Pons (tissue), 1 donor: Measurements from ENCODE around the gene PGA5.

Experiments
- DNase-seq: peaks from one replicate; pipeline ENCODE4 v3.0.0-alpha.2; 2016; ENCODE audit warnings: low spot score

The PGA5 gene

DNA sequence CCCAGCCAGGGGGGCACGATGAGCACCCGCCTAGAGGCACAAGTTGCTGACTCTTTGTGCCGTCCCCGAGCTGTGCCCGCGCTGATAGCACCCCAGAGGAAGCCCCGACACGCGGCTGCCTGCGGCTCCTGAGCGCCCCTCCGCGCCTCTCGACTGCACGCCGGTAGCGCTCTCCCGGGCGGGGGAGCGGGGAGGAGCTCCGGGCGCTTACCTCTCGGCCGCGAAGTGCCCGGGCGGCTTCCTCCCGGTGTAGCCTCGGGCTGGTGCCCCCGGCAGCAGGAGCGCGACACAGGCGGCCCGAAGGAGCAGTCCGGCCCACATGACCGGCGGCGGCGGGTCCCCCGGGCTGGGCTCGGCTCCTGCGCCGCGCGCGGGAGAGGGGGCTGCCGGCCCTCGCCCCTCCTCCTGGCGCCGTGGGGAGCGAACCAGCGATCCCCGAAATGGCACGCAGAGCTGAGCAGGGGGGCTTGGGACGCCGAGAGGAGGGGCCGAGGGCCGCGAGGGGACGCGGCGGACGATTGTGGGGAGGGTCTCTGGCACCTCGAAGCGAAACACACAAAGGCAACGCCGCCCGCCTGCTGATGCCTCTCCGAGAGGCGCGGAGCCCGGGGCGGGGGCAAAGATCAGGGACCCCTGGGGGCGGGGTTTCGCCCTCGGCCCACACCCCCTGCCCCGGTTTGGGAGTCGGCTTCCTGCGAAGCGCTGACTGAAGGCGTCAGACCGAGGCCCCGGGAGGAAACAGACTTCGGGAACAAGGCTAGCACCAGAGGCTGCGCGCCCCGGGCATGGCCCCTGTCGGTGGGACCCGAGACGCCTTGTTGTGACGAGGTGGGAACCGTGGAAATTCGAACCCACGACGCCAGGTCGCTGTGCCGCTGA, 54.0 kb downstream of the PGA5 start, which contains the start of gene VWCE:
Gene VWCE (minus strand): TSS at position 600 of the 879 bp plus-strand sequence. CDS start 279 bp downstream, at position 321.
- no peak for DNase-seq

- no peak for DNase-seq
Measured at GRCh38 chr11:61295596-61295926, 54.6 kb downstream of the PGA5 start.

DNA sequence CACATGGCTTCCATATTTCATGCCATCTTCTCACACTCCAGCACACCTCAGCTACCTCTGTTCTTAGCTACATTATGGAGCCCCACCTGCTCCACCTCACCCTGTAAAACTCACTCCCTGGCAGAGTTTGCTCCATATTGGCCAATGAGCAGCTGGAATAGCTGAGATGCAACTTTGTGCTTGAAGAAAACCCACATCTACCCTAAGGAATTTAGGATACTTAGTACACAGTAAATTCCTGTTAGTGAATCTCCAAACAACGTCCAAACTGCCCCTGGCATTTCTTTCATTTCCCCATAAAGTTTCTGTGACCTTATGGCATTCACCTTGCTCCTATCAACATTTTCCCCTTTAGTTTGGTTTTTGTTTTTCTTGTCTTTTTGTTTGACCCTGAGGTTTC, 56.4 kb downstream of the PGA5 start:
- no peak for DNase-seq

DNA sequence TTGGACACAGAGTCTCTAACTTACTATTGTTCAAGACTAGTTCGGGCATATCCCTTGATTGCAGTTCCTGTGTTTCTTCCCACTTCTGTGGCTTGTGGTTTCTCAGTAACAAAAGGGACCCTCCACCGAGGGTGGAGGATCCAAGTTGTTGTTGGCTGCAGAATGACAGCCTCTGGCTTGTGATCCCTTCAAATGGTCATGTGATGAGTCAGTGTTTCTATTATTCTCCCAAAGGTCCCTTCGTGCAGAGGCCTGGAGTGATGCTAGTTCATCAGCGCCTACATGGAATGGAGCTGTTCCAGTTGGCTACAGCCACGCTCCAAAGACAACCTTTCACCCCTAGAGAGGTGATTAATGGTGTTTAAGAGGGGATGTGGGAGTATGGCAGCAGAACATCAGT, 56.8 kb downstream of the PGA5 start:
- DNase-seq, result peak; percentile 62

DNA sequence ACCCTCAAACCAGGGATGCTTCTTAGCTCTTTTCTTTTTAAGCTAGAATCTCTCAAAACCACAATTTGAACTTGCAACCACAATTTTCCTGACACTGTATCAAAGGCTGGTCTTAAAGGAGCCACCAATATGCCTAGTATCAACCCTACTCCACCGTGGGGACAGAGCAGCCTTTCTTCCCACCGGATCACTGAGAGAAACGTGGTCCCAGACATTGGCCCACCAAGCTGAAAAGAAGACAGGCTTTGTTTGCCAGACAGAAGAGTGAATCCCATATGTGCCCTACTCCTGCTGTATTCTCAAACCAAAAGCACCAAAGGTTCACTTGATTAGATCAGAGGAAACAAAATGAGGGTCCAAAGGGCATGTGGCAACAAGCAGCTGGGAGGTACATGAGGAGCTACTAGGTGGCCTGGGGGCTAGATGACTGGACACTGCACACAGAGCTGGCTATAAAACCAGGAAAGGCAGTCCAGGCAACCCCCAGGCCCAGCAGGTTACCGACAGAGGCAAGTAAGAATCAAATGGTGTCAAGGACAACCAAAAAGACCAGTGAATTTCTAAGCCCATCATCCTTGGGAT, 57.8 kb downstream of the PGA5 start:
- no peak for DNase-seq
